DND-41 (cell line): ENCODE results near the gene TUBA3E.
"Not testable (repeated sequence)": the region's sequence is repeated elsewhere in the genome, so short reads cannot be mapped to it uniquely, and the experiment has no call there.

ENCODE experiments used
- CTCF ChIP-seq: IDR thresholded peaks from 2 replicates; pipeline ENCODE4 v1.5.1; 2012; ENCODE audit warnings: borderline replicate concordance, low read length, moderate library complexity, mild to moderate bottlenecking; ENCODE audit not compliant: poor library complexity, severe bottlenecking; ENCODE audit errors: extremely low read depth
- EZH2 ChIP-seq: IDR thresholded peaks from 3 replicates; pipeline ENCODE4 v1.6.1; 2012; ENCODE audit warnings: borderline replicate concordance, low read depth, mild to moderate bottlenecking, moderate library complexity, low read length, inconsistent platforms; ENCODE audit not compliant: severe bottlenecking

GRCh38 chr2:130182826-130183511 lies 15.3 kb downstream of the TUBA3E start:
- not testable (repeated sequence) for TF ChIP-seq CTCF, EZH2
